Measurements from ENCODE around the gene THSD4.

DNA sequence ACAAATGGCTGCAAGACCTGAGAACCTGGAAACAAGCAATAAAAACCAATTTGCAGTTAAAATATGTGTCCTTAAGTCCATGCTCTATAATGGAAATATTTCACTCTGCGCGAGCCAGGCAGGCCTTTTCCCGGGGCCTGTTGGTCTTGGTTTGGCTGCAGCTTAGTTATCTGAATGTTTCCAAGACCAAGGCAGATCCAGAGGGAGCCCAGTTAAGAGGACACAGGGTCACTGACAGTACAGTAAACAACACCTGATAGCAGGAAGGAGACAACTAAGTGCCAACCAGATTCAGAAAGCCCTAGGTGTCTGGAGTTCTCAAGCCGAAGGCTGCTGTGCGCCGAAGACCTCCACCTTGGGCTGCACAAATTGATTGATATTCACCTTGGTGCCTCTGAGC is 32.8 kb downstream of the THSD4 start:
- TF ChIP-seq, protein P1, sequence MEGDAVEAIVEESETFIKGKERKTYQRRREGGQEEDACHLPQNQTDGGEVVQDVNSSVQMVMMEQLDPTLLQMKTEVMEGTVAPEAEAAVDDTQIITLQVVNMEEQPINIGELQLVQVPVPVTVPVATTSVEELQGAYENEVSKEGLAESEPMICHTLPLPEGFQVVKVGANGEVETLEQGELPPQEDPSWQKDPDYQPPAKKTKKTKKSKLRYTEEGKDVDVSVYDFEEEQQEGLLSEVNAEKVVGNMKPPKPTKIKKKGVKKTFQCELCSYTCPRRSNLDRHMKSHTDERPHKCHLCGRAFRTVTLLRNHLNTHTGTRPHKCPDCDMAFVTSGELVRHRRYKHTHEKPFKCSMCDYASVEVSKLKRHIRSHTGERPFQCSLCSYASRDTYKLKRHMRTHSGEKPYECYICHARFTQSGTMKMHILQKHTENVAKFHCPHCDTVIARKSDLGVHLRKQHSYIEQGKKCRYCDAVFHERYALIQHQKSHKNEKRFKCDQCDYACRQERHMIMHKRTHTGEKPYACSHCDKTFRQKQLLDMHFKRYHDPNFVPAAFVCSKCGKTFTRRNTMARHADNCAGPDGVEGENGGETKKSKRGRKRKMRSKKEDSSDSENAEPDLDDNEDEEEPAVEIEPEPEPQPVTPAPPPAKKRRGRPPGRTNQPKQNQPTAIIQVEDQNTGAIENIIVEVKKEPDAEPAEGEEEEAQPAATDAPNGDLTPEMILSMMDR (optimal IDR thresholded peaks at IDR 0.05 in 1 of 3, IDR thresholded peaks at IDR 0.05 in 1 of 3, conservative IDR thresholded peaks at IDR 0.05 in 1 of 3; ENCODE audit: extremely low read depth in 1 of 3, insufficient read depth in 2 of 3, low read length in 3 of 3) = no peak
- TF ChIP-seq EZH2 (IDR thresholded peaks at IDR 0.05; ENCODE audit: low read length) = no peak
